ENCODE results near the gene RWDD2A.
A peak's percentile ranks its signal among the peaks of the same experiment; 100 is the strongest.

The RWDD2A gene

GRCh38 chr6:83199173-83199862, 6.2 kb downstream of the RWDD2A start:
- FAIRE-seq, result no peak

- FAIRE-seq, result no peak
These were observed 6.7 kb downstream of the RWDD2A start for GRCh38 chr6:83199863-83200225.

- no peak for FAIRE-seq
These were observed 8.9 kb downstream of the RWDD2A start for GRCh38 chr6:83202031-83202430.

GRCh38 chr6:83215131-83216047, 22.2 kb downstream of the RWDD2A start:
- peak; percentile 83 for FAIRE-seq

GRCh38 chr6:83216806-83217205, 23.6 kb downstream of the RWDD2A start:
- FAIRE-seq, result no peak

GRCh38 chr6:83218646-83219045, 25.5 kb downstream of the RWDD2A start:
- no peak for FAIRE-seq

- no peak for FAIRE-seq
These were observed 27.0 kb downstream of the RWDD2A start for GRCh38 chr6:83220121-83220520.

GRCh38 chr6:83221276-83221675, 28.1 kb downstream of the RWDD2A start:
- FAIRE-seq, result no peak

GRCh38 chr6:83221889-83222479, 28.8 kb downstream of the RWDD2A start:
- peak; percentile 87 for FAIRE-seq

- no peak for FAIRE-seq
These were observed 33.4 kb downstream of the RWDD2A start for GRCh38 chr6:83226517-83226916.

- FAIRE-seq, result no peak
These were observed 38.0 kb downstream of the RWDD2A start for GRCh38 chr6:83231146-83231545.

- no peak for FAIRE-seq
These were observed 54.3 kb downstream of the RWDD2A start for GRCh38 chr6:83247471-83247870.
